Measurements from ENCODE around the gene PLBD2.

The PLBD2 gene, protein sequence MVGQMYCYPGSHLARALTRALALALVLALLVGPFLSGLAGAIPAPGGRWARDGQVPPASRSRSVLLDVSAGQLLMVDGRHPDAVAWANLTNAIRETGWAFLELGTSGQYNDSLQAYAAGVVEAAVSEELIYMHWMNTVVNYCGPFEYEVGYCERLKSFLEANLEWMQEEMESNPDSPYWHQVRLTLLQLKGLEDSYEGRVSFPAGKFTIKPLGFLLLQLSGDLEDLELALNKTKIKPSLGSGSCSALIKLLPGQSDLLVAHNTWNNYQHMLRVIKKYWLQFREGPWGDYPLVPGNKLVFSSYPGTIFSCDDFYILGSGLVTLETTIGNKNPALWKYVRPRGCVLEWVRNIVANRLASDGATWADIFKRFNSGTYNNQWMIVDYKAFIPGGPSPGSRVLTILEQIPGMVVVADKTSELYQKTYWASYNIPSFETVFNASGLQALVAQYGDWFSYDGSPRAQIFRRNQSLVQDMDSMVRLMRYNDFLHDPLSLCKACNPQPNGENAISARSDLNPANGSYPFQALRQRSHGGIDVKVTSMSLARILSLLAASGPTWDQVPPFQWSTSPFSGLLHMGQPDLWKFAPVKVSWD

DNA sequence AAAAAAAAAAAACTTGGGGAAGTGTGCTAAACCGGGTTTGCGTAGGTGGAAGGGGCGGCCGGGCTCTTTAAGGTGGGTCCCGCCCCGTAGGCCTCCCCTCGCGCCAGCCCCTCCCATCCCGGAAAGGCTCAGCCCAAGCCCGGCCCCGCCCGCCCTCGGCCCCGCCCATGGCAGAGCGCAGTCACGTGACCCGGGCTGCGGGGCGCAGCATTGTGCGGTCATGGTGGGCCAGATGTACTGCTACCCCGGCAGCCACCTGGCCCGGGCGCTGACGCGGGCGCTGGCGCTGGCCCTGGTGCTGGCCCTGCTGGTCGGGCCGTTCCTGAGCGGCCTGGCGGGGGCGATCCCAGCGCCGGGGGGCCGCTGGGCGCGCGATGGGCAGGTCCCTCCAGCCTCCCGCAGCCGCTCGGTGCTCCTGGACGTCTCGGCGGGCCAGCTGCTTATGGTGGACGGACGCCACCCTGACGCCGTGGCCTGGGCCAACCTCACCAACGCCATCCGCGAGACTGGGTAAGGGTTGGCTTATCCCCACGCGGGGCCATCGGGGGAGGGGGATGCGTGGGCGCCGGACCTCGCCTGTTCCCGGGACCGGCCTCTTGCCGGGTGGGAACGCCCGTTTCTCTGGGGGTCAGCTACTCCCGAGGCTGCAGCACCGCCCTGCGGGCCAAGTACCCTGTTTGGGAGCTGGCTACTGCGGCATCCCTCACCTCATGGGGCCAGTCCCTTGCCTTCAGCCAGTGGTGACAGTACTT is at the start of gene PLBD2:
TSS of gene PLBD2 (plus strand) at position 207 of the 752 bp plus-strand sequence. CDS start at position 221, 14 bp downstream.
- peak within 1 kb of the TSS; percentile 80 to 84 for H3K4me3 ChIP-seq (ENCODE audit: low read depth in 1 of 2, low read length in 2 of 2)
- no peaks in the 10 kb centered on the region for H3K27me3 ChIP-seq (ENCODE audit: low read depth, low read length)
- no peaks in the 10 kb centered on the region for H3K36me3 ChIP-seq (ENCODE audit: control insufficient read depth in 1 of 2, insufficient read depth in 2 of 2, low read length in 2 of 2)
- H3K4me1 ChIP-seq (ENCODE audit: control insufficient read depth in 1 of 2, insufficient read depth in 2 of 2, low read length in 2 of 2) = peaks cover 3 to 14% of the 10 kb centered on the region in 2 donors
- peak within 1 kb of the TSS; percentile 83 for H3K27ac ChIP-seq (ENCODE audit: low read length)
- no peaks in the 10 kb centered on the region for H3K9me3 ChIP-seq (ENCODE audit: control insufficient read depth in 1 of 2, low read length in 2 of 2)

DNA sequence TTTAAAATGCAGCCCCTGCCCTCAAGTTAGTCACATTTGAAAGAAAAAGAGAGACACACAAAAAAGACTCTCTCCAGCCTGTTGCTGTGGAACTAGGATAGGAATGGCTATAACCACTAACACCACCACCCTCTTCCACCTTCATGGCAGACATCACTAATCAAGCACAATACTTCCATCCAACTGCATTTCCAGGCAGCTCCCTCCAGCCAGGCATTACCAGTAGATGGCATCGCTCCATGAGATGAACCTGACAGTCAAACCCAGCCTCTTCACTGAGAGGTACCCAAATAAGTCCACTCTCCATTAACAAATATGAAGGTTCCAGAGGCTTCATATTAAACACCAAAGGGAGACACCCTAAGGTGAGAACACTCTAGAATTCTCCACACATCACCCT is 47.9 kb upstream of the PLBD2 start:
- peaks cover 19 to 48% of the 10 kb centered on the region in 2 donors for H3K36me3 ChIP-seq (ENCODE audit: control insufficient read depth in 1 of 2, insufficient read depth in 2 of 2, low read length in 2 of 2)
- H3K4me3 ChIP-seq (ENCODE audit: low read depth in 1 of 2, low read length in 2 of 2) = no peak overlapping the region
- no peak overlapping the region for H3K27ac ChIP-seq (ENCODE audit: low read length)
- no peaks in the 10 kb centered on the region for H3K9me3 ChIP-seq (ENCODE audit: control insufficient read depth in 1 of 2, low read length in 2 of 2)
- H3K27me3 ChIP-seq (ENCODE audit: low read depth, low read length) = no peaks in the 10 kb centered on the region
- no peaks in the 10 kb centered on the region for H3K4me1 ChIP-seq (ENCODE audit: control insufficient read depth in 1 of 2, insufficient read depth in 2 of 2, low read length in 2 of 2)

DNA sequence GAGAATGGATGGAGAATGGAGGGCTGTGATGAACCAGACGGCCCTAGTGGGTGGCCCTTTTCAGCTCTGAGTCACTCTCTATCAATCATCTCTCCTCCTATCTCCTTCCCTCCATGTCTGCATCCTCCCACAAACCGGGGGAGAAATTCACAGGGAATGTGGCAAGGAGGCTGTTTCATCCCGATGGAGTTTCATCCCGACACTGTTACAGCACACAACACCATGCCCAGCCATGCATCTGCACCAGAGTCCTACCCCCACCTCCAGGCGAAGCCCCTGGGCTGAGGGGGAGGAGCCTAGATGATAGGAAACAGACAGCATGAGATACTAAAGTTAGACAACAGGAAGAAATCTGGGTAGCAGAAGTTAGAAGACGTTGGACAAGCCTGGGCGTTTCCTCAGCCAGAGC is 44.3 kb upstream of the PLBD2 start:
- Histone ChIP-seq H3K4me3 (ENCODE audit: low read depth in 1 of 2, low read length in 2 of 2) (no peak overlapping the region), H3K36me3 (ENCODE audit: control insufficient read depth in 1 of 2, insufficient read depth in 2 of 2, low read length in 2 of 2) (peaks cover 40 to 56% of the 10 kb centered on the region in 2 donors), H3K27ac (ENCODE audit: low read length) (no peak overlapping the region), H3K4me1 (ENCODE audit: control insufficient read depth in 1 of 2, insufficient read depth in 2 of 2, low read length in 2 of 2) (no peaks in the 10 kb centered on the region), H3K9me3 (ENCODE audit: control insufficient read depth in 1 of 2, low read length in 2 of 2) (no peaks in the 10 kb centered on the region), H3K27me3 (ENCODE audit: low read depth, low read length) (no peaks in the 10 kb centered on the region)

DNA sequence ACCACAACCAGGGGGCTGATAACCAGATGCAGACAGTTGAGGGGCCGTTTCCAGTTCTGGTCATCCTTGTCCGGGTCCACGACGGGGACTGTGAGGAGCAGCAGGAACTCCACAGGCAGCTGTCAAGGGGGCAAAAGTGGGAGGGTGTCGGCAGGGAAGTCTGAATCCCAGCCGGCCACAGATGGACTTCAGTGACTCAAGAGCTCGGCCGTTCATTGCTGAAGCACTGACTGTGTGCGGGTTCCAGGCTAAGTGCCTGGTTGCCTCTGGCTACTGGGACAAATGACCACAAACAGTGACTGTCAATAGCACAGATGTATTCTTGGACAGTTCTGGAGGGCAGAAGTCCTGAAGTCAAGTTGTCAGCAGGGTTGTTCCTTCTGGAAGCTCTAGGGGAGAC is 43.0 kb upstream of the PLBD2 start:
- Histone ChIP-seq H3K9me3 (ENCODE audit: control insufficient read depth in 1 of 2, low read length in 2 of 2) (no peaks in the 10 kb centered on the region), H3K4me1 (ENCODE audit: control insufficient read depth in 1 of 2, insufficient read depth in 2 of 2, low read length in 2 of 2) (no peaks in the 10 kb centered on the region), H3K36me3 (ENCODE audit: control insufficient read depth in 1 of 2, insufficient read depth in 2 of 2, low read length in 2 of 2) (peaks cover 39 to 53% of the 10 kb centered on the region in 2 donors), H3K27me3 (ENCODE audit: low read depth, low read length) (no peaks in the 10 kb centered on the region), H3K27ac (ENCODE audit: low read length) (no peak overlapping the region), H3K4me3 (ENCODE audit: low read depth in 1 of 2, low read length in 2 of 2) (no peak overlapping the region)

DNA sequence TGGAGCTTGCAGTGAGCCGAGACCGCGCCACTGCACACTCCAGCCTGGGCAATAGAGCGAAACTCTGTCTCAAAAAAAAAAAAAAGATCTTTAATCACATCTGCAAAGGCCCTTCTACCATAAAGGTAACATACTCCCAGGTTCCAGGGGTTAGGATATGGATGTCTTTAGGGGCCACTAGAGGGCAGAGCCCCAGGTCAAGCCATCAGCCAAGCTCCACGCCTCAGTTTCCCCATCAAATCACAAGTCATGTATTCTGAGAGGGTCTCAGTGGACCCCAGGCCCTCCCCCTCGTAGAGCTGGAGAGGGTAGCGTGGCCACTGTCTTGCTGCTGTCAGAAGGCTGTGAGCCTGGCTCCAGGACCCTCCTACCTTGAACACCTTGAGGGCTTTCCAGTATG is 42.2 kb upstream of the PLBD2 start:
- Histone ChIP-seq H3K4me3 (ENCODE audit: low read depth in 1 of 2, low read length in 2 of 2) (no peak overlapping the region), H3K9me3 (ENCODE audit: control insufficient read depth in 1 of 2, low read length in 2 of 2) (peaks cover 0 to 1% of the 10 kb centered on the region in 2 donors), H3K27ac (ENCODE audit: low read length) (no peak overlapping the region), H3K36me3 (ENCODE audit: control insufficient read depth in 1 of 2, insufficient read depth in 2 of 2, low read length in 2 of 2) (peaks cover 42 to 56% of the 10 kb centered on the region in 2 donors), H3K27me3 (ENCODE audit: low read depth, low read length) (no peaks in the 10 kb centered on the region), H3K4me1 (ENCODE audit: control insufficient read depth in 1 of 2, insufficient read depth in 2 of 2, low read length in 2 of 2) (no peaks in the 10 kb centered on the region)

DNA sequence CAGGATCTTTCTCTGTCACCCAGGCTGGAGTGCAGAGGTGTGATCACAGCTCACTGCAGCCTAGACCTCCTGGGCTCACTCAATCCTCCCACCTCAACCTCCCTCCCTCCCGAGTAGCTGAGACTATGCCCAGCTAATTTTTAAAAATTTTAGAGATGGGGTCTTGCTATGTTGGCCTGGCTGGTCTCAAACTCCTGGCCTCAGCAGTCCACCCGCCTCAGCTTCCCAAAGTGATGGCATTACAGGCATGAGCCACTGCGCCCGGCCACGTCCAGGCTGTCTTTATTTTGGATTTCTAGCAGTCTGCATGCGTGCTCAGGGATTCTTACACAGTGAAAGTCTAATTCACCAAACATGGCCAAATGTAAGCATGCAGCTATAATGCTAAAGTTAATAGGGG is 41.3 kb upstream of the PLBD2 start:
- peaks cover 42 to 58% of the 10 kb centered on the region in 2 donors for H3K36me3 ChIP-seq (ENCODE audit: control insufficient read depth in 1 of 2, insufficient read depth in 2 of 2, low read length in 2 of 2)
- peaks cover 0 to 3% of the 10 kb centered on the region in 2 donors for H3K9me3 ChIP-seq (ENCODE audit: control insufficient read depth in 1 of 2, low read length in 2 of 2)
- no peaks in the 10 kb centered on the region for H3K4me1 ChIP-seq (ENCODE audit: control insufficient read depth in 1 of 2, insufficient read depth in 2 of 2, low read length in 2 of 2)
- H3K27me3 ChIP-seq (ENCODE audit: low read depth, low read length) = no peaks in the 10 kb centered on the region
- H3K4me3 ChIP-seq (ENCODE audit: low read depth in 1 of 2, low read length in 2 of 2) = no peak overlapping the region
- no peak overlapping the region for H3K27ac ChIP-seq (ENCODE audit: low read length)

DNA sequence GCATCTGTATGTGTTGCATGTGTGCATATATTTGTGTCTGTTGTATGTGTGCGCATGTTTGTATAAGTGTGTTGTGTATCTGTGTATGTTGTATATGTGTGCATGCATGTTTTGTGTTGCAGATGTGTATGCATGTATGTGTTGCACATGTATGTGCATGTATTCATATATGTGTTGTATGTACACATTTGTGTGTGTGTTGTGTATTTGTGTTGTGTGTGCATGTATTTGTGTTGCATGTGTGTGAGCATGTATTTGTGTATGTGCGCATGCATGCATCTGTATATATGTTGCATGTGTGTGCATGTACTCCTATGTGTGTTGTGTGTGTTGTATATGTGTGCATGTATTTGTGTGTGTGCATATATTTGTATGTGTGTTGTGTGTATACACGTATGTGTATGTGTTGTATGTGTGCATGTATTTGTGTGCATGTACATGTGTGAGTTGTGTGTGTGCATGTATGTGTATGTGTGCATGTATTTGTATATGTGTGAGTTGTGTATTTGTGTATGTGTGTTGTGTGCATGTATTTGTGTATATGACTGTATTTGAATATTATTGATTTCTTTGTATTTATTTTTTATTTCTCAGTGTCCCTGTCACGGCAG is 40.2 kb upstream of the PLBD2 start:
- peaks cover 42 to 58% of the 10 kb centered on the region in 2 donors for H3K36me3 ChIP-seq (ENCODE audit: control insufficient read depth in 1 of 2, insufficient read depth in 2 of 2, low read length in 2 of 2)

DNA sequence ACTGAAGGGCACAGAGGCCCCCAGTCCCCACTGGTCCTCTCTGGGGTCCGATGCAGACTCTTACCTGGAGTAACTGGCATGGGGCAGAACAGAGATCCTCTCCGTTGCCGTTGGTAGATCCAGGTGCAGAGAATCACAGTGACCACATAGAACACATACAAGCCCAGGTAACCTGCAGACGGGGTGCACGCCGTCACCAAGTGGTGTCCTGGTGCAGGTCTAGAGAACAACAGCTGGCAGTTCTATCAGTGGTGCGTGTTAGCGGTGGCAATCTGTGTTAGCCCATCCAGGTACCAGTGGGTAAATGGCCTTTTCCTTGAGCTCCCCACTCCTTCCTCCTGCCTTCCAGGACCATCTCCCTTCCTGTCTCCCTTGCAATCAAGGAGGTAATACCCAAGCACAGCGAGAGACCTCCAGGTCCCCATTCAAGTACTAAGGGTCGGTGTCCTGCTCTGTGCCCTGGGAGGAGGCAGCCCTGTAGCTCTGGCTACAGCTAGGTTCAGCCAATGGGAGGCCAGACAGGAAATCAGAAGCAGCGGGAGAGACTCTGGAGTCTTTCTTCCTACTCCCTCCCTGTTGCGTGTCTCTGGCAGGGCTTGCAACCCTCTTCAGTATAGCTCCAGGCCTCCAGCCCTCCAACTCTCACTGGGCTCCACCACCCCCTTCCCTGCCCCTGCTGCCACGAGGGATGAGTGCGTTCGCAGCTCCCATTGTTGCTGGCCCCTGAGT is 39.3 kb upstream of the PLBD2 start:
- no peaks in the 10 kb centered on the region for H3K4me1 ChIP-seq (ENCODE audit: control insufficient read depth in 1 of 2, insufficient read depth in 2 of 2, low read length in 2 of 2)
- H3K9me3 ChIP-seq (ENCODE audit: control insufficient read depth in 1 of 2, low read length in 2 of 2) = peaks cover 0 to 3% of the 10 kb centered on the region in 2 donors
- H3K27me3 ChIP-seq (ENCODE audit: low read depth, low read length) = no peaks in the 10 kb centered on the region
- no peak overlapping the region for H3K4me3 ChIP-seq (ENCODE audit: low read depth in 1 of 2, low read length in 2 of 2)
- no peak overlapping the region for H3K27ac ChIP-seq (ENCODE audit: low read length)
- peaks cover 41 to 57% of the 10 kb centered on the region in 2 donors for H3K36me3 ChIP-seq (ENCODE audit: control insufficient read depth in 1 of 2, insufficient read depth in 2 of 2, low read length in 2 of 2)

More for the DNA sequence above, 40.2 kb upstream of the PLBD2 start:
- H3K4me1 ChIP-seq (ENCODE audit: control insufficient read depth in 1 of 2, insufficient read depth in 2 of 2, low read length in 2 of 2) = no peaks in the 10 kb centered on the region
- peaks cover 0 to 3% of the 10 kb centered on the region in 2 donors for H3K9me3 ChIP-seq (ENCODE audit: control insufficient read depth in 1 of 2, low read length in 2 of 2)
- no peak overlapping the region for H3K27ac ChIP-seq (ENCODE audit: low read length)
- H3K4me3 ChIP-seq (ENCODE audit: low read depth in 1 of 2, low read length in 2 of 2) = no peak overlapping the region
- no peaks in the 10 kb centered on the region for H3K27me3 ChIP-seq (ENCODE audit: low read depth, low read length)

DNA sequence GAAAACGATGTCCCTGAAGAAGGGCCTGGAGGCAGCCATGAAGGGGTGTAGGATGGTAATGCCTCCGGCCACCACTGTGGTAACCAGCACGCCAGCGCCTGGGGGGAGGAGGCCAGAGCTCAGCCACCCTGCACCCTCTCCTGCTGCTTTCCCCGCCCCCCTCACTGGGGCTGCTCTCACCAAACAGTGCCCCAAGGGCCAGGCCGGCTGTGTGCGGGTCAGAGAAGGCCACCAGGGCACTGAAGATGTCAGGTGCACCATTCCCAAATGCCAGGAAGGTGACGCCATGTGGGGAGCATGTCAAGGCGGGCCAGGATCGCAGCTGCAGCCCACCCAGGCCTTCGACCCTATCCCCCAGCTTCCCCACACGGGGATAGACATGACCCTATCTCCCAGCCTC is 38.0 kb upstream of the PLBD2 start:
- H3K4me3 ChIP-seq (ENCODE audit: low read depth in 1 of 2, low read length in 2 of 2) = no peak overlapping the region
- peaks cover 0 to 3% of the 10 kb centered on the region in 2 donors for H3K9me3 ChIP-seq (ENCODE audit: control insufficient read depth in 1 of 2, low read length in 2 of 2)
- H3K27ac ChIP-seq (ENCODE audit: low read length) = no peak overlapping the region
- H3K4me1 ChIP-seq (ENCODE audit: control insufficient read depth in 1 of 2, insufficient read depth in 2 of 2, low read length in 2 of 2) = no peaks in the 10 kb centered on the region
- no peaks in the 10 kb centered on the region for H3K27me3 ChIP-seq (ENCODE audit: low read depth, low read length)
- peaks cover 29 to 49% of the 10 kb centered on the region in 2 donors for H3K36me3 ChIP-seq (ENCODE audit: control insufficient read depth in 1 of 2, insufficient read depth in 2 of 2, low read length in 2 of 2)

DNA sequence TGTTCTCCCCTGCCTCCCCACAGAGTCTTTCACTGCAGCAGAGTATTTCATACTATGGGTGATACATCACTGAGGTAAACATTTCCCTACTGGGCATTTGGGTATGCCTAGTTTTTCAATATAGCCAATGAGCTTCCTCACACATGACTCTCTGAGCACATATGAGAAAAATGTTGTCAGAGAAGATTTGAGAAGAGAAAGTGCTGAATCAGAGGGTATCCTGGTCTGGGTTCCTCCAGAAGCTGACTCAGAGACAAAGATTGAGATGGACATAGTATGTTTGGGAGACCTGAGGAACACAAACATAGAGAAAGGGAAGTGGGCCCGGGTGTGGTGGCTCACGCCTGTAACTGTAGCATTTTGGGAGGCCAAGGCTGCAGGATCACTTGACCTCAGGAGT is 36.0 kb upstream of the PLBD2 start:
- H3K27ac ChIP-seq (ENCODE audit: low read length) = no peak overlapping the region
- H3K9me3 ChIP-seq (ENCODE audit: control insufficient read depth in 1 of 2, low read length in 2 of 2) = peaks cover 0 to 3% of the 10 kb centered on the region in 2 donors
- H3K36me3 ChIP-seq (ENCODE audit: control insufficient read depth in 1 of 2, insufficient read depth in 2 of 2, low read length in 2 of 2) = peaks cover 26 to 36% of the 10 kb centered on the region in 2 donors
- H3K27me3 ChIP-seq (ENCODE audit: low read depth, low read length) = no peaks in the 10 kb centered on the region
- H3K4me1 ChIP-seq (ENCODE audit: control insufficient read depth in 1 of 2, insufficient read depth in 2 of 2, low read length in 2 of 2) = peaks cover 0 to 6% of the 10 kb centered on the region in 2 donors
- no peak overlapping the region for H3K4me3 ChIP-seq (ENCODE audit: low read depth in 1 of 2, low read length in 2 of 2)

Measured in muscle layer of duodenum (tissue), 2 donors.